ENCODE data around the gene DBF4B.

- TF ChIP-seq, protein P1, sequence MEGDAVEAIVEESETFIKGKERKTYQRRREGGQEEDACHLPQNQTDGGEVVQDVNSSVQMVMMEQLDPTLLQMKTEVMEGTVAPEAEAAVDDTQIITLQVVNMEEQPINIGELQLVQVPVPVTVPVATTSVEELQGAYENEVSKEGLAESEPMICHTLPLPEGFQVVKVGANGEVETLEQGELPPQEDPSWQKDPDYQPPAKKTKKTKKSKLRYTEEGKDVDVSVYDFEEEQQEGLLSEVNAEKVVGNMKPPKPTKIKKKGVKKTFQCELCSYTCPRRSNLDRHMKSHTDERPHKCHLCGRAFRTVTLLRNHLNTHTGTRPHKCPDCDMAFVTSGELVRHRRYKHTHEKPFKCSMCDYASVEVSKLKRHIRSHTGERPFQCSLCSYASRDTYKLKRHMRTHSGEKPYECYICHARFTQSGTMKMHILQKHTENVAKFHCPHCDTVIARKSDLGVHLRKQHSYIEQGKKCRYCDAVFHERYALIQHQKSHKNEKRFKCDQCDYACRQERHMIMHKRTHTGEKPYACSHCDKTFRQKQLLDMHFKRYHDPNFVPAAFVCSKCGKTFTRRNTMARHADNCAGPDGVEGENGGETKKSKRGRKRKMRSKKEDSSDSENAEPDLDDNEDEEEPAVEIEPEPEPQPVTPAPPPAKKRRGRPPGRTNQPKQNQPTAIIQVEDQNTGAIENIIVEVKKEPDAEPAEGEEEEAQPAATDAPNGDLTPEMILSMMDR (IDR thresholded peaks at IDR 0.05) = peak; percentile 50; the same call in 1 of the 2 replicates
- TF ChIP-seq, protein P2, sequence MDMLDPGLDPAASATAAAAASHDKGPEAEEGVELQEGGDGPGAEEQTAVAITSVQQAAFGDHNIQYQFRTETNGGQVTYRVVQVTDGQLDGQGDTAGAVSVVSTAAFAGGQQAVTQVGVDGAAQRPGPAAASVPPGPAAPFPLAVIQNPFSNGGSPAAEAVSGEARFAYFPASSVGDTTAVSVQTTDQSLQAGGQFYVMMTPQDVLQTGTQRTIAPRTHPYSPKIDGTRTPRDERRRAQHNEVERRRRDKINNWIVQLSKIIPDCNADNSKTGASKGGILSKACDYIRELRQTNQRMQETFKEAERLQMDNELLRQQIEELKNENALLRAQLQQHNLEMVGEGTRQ (CRISPR knock-in tag; IDR thresholded peaks at IDR 0.05) = no peak; the same call in 1 of the 2 replicates
- peak; percentile 41; the same call in 1 of the 2 replicates for TF ChIP-seq FOXK1 (CRISPR knock-in tag; IDR thresholded peaks at IDR 0.05)
- TF ChIP-seq ESRRA (CRISPR knock-in tag; IDR thresholded peaks at IDR 0.05; ENCODE audit: borderline replicate concordance) = no peak
- no peak for TF ChIP-seq ARID4B (CRISPR knock-in tag; IDR thresholded peaks at IDR 0.05; ENCODE audit: borderline replicate concordance)
- TF ChIP-seq ZNF121 (CRISPR knock-in tag; IDR thresholded peaks at IDR 0.05) = no peak
- TF ChIP-seq NR3C1 (CRISPR knock-in tag; conservative IDR thresholded peaks at IDR 0.05; ENCODE audit: low read depth) = no peak
- no peak for TF ChIP-seq IRF2 (CRISPR knock-in tag; IDR thresholded peaks at IDR 0.05; ENCODE audit: borderline replicate concordance, low read depth)
- no peak for TF ChIP-seq TCF7 (CRISPR knock-in tag; IDR thresholded peaks at IDR 0.05; ENCODE audit: low read depth)
- TF ChIP-seq, protein P3, sequence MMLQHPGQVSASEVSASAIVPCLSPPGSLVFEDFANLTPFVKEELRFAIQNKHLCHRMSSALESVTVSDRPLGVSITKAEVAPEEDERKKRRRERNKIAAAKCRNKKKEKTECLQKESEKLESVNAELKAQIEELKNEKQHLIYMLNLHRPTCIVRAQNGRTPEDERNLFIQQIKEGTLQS (CRISPR knock-in tag; conservative IDR thresholded peaks at IDR 0.05) = no peak
- TF ChIP-seq, protein P4, sequence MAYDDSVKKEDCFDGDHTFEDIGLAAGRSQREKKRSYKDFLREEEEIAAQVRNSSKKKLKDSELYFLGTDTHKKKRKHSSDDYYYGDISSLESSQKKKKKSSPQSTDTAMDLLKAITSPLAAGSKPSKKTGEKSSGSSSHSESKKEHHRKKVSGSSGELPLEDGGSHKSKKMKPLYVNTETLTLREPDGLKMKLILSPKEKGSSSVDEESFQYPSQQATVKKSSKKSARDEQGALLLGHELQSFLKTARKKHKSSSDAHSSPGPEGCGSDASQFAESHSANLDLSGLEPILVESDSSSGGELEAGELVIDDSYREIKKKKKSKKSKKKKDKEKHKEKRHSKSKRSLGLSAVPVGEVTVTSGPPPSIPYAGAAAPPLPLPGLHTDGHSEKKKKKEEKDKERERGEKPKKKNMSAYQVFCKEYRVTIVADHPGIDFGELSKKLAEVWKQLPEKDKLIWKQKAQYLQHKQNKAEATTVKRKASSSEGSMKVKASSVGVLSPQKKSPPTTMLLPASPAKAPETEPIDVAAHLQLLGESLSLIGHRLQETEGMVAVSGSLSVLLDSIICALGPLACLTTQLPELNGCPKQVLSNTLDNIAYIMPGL (CRISPR knock-in tag; IDR thresholded peaks at IDR 0.05) = peak; percentile 48; the same call in 1 of the 2 replicates
- no peak for TF ChIP-seq NFYB (CRISPR knock-in tag; conservative IDR thresholded peaks at IDR 0.05; ENCODE audit: low read depth)
These were observed 71.0 kb downstream of the DBF4B start for GRCh38 chr17:44779211-44780025.
